Measurements from ENCODE around the gene TRIM75.
A peak's percentile ranks its signal among the peaks of the same experiment; 100 is the strongest.

Gene TRIM75

DNA sequence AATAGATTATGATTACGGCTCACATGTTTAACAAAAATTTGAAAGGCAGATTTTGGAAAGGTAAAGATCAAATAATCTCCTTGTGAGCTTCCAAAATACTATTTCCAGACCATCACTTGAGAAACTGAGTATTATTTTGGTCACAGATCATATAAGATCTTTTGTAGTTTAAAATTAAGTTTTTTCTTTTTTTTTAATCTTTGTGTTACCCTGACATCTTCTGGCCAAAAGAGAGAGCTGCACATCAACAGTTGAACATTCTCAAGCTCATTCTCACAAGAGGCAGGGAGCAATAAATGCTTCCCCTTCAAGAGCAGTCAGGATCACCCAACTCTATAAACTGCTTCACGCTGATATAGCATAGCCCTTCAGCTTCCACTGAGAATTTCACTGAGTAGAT lies 43.1 kb downstream of the TRIM75 start:
- peak; percentile 57 to 74 (median 62) for TF ChIP-seq CTCF (IDR thresholded peaks at IDR 0.05; ENCODE audit: unreplicated experiment in 3 of 3)
- H3K27ac Mint-ChIP-seq: no peak overlapping the region
- no peaks in the 10 kb centered on the region for H3K4me1 Mint-ChIP-seq
- H3K9me3 Mint-ChIP-seq: no peaks in the 10 kb centered on the region
- H3K4me3 Mint-ChIP-seq: no peak overlapping the region
- peaks cover 35% of the 10 kb centered on the region for H3K36me3 Mint-ChIP-seq (ENCODE audit: low read depth)
- H3K27me3 Mint-ChIP-seq (ENCODE audit: low read depth): no peaks in the 10 kb centered on the region

GRCh38 chr4:165101641-165102040 lies 48.0 kb downstream of the TRIM75 start:
- TF ChIP-seq CTCF (IDR thresholded peaks at IDR 0.05; ENCODE audit: unreplicated experiment in 3 of 3): no peak
- no peak overlapping the region for H3K4me3 Mint-ChIP-seq
- H3K27me3 Mint-ChIP-seq (ENCODE audit: low read depth): no peaks in the 10 kb centered on the region
- H3K4me1 Mint-ChIP-seq: no peaks in the 10 kb centered on the region
- H3K27ac Mint-ChIP-seq: no peak overlapping the region
- H3K36me3 Mint-ChIP-seq (ENCODE audit: low read depth): peaks cover 31% of the 10 kb centered on the region
- H3K9me3 Mint-ChIP-seq: no peaks in the 10 kb centered on the region

GRCh38 chr4:165106518-165106917 lies 52.9 kb downstream of the TRIM75 start:
- H3K27ac Mint-ChIP-seq: no peak overlapping the region
- H3K36me3 Mint-ChIP-seq (ENCODE audit: low read depth): peaks cover 11% of the 10 kb centered on the region
- no peaks in the 10 kb centered on the region for H3K4me1 Mint-ChIP-seq
- H3K27me3 Mint-ChIP-seq (ENCODE audit: low read depth): no peaks in the 10 kb centered on the region
- H3K4me3 Mint-ChIP-seq: no peak overlapping the region
- H3K9me3 Mint-ChIP-seq: no peaks in the 10 kb centered on the region
- no peak for TF ChIP-seq CTCF (IDR thresholded peaks at IDR 0.05; ENCODE audit: unreplicated experiment in 3 of 3)

Data from nephron (organoid).